HG02571 (cell line): ENCODE data around the gene NUTM2G.
"Not testable (repeated sequence)": the region's sequence is repeated elsewhere in the genome, so short reads cannot be mapped to it uniquely, and the experiment has no call there.

Source experiments
- ATAC-seq: cut with Tn5 transposase; IDR thresholded peaks from one replicate; pipeline ENCODE4 v1.9.1; 2021; ENCODE audit warnings: mild to moderate bottlenecking, moderate library complexity; ENCODE audit not compliant: unreplicated experiment

Gene NUTM2G

DNA sequence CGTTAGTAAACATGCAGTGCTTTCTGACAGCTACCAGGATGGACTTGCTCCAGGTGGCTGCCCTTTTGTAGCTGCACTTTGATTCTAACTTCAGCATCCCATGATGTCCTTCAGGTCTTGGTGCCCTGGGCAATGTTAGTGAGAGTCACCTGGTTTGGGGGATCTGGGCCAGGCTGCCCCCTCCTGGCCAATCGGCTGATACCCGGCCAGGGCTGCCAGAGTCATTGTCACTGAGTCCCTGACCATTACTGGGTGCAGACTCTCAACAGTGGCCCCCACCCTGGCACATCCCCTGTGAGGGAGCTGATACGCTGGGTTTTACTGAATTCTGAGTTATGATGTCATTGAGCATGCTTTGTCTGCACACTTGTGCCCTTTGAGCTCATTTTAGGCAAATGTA is 13.5 kb downstream of the NUTM2G start:
- ATAC-seq: not testable (repeated sequence)

DNA sequence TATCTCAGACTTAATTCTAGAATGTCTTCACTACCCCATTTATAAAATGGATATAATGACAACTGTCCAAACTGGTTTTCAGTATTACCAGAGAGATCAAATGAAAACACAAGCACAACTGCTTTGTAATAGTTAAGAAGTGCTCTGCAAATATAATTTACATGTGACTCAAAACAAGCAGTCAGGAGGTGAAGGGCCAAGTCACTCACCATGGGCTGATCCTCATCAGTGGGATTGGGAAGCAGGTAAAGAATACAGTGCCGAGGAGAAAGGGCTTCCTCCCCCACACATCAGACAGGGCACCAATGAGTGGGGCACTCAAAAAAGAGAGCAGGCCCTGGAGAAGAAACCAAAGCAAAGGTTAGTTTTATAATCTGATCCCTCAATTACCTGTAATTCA is 20.7 kb downstream of the NUTM2G start:
- ATAC-seq: not testable (repeated sequence)

DNA sequence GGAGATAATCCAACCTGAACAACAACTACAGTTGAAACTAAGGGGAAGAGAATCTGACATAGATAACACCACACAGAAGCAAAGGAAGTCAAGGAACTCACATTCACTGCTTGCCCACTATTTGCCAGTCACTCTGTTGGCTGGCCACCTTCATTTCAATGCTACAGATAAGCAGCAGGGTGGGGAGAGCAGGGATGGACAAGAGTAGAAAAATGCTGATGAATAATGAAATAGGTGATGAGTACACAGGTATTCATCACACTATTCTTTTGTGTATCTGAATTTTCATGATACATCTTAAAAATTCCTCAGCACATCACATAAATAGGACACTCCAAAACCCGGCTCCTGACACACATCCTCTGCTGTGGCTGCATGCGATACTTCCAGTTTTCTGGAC is 21.9 kb downstream of the NUTM2G start:
- ATAC-seq: not testable (repeated sequence)

DNA sequence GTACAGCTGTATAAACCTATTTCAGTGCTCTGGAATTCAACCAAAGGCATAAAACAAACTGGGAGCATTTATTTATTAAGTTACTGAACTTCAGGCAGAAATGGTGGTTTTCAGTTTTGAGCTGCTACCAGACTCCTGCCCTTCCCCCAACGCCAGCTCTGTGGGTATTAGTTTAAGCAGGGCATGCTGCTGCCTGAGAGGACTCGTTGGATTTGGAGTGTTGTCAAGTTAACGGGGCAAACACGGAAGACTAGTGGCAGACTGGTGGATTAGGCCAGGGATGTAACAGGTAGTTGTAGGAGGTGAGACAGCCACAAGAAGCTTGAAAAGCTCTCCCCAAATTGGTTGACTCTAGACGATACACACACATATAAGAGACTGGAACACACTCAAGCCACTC is 38.9 kb downstream of the NUTM2G start:
- ATAC-seq: not testable (repeated sequence)

DNA sequence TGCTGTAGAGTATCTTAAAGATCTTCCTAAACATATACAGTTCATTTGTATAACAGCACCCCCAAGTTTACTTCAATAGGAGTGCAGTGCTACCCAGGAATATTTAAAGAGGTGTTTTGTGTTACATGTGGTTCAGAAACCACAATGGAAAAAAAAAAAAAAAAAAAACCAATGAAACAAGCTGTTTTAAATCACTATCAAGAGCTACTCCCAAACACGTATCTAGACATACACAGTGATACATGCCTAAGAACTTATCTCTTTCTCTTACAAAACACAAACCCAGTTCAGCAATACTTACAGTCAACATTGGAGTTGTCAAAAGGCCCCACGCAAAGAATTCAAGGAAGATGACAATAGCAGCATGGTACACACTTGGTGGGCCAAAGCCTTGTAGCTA is 43.9 kb downstream of the NUTM2G start:
- ATAC-seq: not testable (repeated sequence)

DNA sequence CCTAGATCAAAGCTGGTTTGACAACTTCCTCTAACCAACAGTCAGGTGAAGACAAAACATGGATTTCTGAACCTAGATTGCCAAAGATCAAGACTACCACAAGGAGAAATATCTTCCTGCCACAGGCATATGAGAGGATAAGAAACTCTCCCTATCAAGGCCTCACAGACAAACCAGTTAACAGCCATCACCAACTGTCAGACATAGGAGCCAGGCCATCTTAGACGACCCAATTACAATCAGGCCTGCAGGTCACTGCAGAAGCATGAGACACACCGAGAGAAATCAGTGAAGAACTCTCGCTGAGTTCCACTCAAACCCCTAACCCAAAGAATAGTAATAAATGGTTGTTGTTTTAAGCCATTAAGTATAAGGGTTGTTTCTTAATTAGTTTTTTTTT is 45.4 kb downstream of the NUTM2G start:
- not testable (repeated sequence) for ATAC-seq

DNA sequence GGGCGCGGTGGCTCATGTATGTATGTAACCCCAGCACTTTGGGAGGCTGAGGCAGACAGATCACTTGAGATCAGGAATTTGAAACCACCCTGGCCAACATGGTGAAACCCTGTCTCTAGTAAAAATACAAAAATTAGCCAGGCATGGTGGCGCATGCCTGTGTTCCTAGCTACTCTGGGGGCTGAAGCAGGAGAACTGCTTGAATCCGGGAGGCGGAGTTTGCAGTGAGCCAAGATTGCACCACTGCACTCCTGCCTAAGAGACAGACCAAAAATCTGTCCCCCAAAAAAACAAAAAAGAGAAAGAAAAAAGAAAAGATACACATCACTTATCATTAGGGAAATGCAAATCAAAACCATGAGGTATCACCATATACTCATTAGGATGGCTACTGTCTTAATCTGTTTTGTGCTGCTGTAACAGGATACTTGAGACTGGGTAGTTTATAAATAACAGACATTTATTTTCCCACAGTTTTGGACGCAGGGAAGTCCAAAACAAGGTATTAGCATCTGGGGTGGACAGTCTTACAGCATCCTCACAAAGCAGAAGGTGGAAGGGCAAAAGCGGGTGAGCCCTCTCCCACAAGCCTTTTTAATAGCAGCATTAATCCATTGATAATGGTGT is 55.0 kb downstream of the NUTM2G start:
- ATAC-seq: not testable (repeated sequence)

DNA sequence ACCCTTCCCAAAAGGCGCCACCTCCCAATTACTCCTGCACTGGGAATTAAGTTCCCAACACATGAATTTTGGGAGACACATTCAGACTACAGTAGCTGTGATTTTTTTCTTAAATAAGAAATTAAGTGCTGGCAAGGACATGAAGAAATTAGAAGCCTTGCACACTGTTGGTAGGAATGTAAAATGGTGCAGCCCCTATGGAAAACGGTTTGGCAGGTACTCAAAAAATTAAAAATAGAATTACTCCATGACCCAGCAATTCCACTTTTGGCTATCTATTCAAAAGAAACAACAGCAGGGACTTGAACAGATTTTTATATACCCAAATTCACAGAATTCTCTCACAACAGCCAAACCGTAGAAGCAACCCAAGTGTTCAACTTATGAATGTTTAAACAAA is 55.5 kb downstream of the NUTM2G start:
- ATAC-seq: not testable (repeated sequence)

DNA sequence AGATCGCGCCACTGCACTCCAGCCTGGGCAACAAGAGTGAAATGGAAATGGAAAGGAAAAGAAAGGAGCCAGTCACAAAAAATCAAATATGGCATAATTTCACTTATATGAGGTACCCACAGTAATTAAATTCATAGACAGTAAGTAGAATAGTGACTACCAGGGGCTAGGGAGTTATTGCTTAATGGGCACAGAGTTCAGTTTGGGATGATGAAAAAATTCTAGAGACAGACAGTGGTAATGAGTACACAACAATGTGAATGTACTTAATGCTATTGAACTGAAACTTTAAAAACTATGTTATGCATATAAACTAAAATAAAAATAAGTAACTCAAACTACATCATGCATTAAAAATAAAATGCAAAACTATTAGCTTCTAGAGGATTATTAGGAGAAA is 56.2 kb downstream of the NUTM2G start:
- ATAC-seq: not testable (repeated sequence)
